Ammon's horn (tissue), 1 donor: ENCODE data around the gene CCL1.
"Not testable (repeated sequence)": the region's sequence is repeated elsewhere in the genome, so short reads cannot be mapped to it uniquely, and the experiment has no call there.

Experiments
- DNase-seq: peaks from one replicate; pipeline ENCODE4 v3.0.0-alpha.2; 2016; ENCODE audit warnings: low spot score

Gene CCL1

DNA sequence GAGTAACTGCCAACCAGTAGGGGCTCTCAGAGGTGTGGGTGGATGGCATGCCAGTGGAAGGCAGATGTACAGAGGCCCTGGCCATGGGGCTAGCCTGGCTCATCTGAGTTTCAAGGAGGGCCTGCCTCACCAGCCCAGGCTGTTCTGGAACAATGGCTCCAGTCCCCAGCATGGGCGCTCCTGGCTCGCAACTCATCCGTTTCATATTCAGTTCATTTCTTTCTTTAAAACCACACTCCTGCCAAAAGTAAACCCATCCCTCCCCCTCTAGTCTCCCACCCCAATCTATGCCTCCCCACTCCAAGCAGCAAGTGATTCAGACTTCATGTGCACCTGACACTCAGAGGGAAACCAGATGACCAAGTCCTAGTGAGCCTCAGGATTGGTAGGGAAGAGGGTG, 4.4 kb downstream of the CCL1 start:
- DNase-seq: no peak

DNA sequence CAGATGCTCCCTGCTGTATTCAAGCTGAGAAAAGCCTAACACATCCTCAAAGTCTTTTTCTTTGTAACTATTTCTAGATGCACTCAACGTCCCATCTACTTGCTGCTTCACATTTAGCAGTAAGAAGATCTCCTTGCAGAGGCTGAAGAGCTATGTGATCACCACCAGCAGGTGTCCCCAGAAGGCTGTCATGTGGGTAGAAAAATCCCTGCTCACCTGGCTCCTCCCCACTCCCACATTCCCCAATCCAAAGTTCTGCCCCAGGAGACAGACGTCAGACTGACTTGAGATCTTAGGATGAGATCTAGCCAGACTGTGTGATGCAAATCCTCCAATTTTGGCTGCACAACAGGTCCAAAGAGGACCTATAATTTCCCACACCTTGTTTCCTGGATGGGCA, 5.6 kb downstream of the CCL1 start:
- no peak for DNase-seq

DNA sequence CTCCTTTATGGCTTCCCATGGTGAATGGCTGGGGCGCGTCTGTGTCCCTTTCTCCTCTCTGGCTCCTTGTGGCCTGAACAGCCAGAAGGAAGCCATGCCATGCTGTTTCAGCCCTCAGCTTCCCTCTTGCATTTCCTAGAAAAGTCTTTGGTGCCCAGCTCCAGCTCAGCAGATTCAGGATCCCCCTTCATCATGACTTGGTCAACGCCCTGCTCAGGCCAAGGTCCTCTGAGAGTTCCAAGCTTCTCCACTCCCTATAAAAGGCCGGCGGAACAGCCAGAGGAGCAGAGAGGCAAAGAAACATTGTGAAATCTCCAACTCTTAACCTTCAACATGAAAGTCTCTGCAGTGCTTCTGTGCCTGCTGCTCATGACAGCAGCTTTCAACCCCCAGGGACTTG, 6.8 kb downstream of the CCL1 start, which contains the start of gene CCL13:
CCL13 (plus strand) TSS at position 287 of the 400 bp plus-strand sequence; CDS start at position 334, 47 bp downstream.
- DNase-seq: no peak

DNA sequence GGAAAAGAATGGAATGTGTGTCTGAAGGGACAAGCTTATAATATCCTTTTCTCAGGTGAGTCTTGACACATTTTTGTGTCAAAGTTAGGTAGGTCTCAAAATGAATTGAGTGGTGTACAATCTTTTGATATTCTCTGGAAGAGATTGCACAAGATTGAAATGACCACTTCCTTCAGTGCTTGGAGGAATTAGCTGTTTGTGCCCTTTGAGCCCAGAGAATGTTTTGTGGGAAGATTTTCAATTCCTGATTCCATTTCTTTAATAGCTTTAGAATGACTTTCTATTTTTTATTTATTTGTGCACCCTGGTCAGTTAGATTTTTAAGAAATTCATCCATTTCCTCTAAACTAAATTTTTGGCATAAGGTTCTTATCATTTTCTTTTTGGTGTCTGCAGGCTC, 8.4 kb downstream of the CCL1 start:
- DNase-seq: no peak

DNA sequence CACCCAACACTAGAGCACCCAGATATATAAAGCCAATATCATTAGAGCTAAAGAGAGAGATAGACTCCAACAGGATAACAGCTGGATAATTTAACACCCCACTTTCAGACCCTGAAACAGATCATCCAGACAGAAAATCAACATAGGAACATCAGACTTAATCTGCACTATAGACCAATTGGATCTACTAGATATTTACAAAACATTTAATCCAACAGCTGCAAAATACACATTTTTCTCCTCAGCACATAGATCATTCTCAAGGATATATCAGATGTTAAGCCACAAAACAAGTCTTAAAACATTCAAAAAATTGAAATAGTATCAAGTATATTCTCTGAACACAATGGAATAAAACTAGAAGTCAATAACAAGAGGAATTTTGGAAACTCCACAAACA, 10.8 kb downstream of the CCL1 start:
- DNase-seq: no peak

DNA sequence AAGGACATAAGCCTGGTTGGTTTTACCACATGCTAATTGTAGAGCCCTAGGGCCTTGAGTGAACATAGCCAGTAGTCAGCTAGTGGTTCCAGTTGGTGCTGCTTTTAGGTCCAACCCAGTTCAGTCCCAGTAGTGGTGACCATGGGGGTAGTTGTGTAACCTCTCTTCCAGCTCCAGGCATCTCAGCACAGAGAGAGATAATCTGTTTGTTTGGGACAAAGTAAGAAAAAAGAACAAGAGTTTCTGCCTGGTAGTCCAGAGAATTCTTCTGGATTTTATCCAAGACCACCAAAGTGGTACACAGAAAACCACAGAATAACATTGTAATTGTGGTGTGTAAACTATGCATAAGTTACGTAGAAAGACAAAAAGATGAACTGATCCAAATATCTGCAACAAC, 11.9 kb downstream of the CCL1 start:
- no peak for DNase-seq

DNA sequence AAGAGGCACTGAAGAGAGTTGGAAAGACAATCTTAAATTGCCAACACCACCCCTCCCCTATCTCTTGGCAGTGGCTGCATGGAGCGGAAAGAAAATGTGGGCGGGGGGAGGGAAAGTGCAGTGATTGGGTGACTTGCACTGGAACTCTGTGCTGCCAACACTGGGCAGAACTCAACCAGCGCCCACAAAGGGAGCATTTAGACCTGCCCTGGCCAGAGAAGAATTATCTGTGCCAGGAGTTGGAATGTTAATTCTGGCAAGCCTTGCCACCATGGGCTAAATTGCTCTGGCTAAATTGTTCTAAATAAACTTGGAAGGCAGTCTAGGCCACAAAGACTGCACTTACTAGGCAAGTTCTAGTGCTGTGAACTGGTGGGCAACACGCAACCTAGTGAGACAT, 13.3 kb downstream of the CCL1 start:
- no peak for DNase-seq

DNA sequence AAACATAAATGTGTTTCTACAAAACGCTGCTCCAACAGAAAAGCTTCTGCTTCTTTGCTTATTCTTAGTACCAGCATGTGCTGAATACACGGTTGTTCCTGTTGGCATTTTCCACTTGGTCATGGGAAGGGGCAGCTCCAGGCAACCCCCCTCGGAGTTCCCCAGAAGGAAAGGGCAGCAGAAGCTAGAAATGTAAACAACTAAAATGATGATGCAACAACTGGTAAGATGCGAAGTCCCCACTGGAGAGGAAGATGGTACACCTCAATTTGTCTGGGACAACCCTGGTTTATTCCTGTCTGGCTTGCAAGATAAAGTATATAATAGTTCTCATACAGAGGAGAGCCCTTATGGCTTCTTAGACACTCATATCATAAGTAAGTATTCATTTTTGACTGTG, 16.0 kb downstream of the CCL1 start:
- no peak for DNase-seq

DNA sequence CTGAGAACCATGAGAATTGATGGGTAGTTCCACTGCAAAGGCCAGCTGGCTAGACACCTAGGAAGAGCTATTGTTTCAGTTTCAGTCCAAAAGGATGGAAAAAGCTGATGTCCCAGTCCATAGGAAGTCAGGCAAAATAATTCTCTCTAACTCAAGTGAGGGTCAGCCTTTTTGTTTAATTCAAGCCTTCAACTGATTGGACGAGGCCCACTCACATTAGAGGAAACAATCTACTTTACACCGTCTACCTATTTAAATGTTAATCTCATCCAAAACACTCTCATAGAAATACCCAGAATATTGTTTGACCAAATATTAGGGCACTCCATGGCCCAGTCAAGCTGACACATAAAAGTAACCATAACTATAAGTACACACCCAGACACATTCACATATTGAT, 21.1 kb downstream of the CCL1 start:
- no peak for DNase-seq

DNA sequence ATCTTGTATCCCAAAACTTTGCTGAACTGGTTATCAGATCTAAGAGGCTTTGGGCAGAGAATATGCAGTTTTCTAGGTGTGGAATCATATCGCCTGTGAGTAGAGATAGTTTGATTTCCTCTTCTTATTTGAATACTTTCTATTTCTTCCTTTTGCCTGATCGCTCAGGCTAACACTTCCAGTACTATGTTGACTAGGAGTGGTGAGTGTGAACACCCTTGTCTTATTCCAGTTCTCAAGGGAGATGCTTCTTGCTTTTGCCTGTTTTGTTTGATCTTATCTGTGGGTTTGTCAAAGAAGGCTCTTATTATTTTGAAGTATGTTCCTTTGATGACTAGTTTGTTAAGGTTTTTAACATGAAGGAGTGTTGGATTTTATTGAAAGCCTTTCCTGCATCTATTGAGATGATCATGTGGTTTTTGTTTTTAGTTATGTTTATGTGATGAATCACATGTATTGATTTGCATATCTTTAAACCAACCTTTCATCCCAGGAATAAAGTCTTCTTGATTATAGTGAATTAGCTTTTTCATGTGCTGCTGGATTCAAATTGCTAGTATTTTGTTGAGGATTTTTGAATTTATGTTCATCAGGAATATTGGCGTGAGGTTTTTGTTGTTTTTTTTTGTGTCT, 23.8 kb downstream of the CCL1 start:
- DNase-seq: no peak

DNA sequence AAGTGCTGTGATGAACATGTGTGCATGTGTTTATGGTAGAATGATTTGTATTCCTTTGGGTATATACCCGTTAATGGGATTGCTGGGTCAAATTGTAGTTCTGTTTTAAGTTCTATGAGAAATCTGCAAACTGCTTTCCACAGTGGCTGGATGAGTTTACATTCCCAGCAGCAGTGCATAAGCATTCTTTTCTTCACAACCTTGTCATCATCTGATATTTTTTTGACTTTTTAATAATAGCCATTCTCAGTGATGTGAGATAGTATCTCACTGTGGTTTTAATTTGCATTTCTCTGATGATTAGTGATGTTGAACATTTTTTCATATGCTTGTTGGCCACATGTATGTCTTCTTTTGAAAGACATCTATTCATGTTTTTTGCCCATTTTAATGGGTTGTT, 25.3 kb downstream of the CCL1 start:
- DNase-seq: no peak

DNA sequence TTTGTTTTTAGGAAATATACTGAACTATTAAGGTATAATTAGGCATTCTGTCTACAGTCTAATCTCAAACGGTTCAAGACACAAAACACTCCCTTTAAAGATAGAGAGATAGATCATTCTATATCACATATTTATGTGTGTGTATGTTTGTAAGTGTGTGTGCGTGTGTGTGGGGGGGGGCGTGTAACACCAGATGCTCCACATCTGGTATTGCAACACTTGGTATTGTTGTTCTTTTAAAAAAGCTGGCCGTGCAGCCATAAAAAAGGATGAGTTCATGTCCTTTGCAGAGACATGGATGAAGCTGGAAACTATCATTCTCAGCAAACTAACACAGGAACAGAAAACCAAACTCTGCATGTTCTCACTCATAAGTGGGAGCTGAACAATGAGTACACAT, 35.5 kb downstream of the CCL1 start:
- DNase-seq: not testable (repeated sequence)

DNA sequence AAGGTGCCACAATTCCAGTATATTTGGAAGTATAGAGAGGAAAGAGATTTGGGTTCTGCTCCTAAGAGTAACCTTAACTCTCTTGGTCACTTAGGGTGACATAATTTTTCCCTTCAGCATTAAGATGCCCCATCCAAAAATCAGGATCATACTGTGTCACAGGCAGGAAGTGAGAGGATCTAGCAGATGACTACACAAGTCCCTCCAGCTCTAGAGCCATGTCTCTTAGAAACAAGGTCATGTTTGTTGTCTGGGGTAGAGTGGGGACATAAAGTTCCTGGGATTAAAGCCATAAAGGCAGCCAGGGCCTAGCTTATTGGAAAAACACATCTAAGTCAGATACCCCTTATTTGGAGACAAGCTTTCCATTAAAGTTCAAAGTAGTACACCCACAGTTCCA, 41.1 kb downstream of the CCL1 start:
- DNase-seq: no peak

DNA sequence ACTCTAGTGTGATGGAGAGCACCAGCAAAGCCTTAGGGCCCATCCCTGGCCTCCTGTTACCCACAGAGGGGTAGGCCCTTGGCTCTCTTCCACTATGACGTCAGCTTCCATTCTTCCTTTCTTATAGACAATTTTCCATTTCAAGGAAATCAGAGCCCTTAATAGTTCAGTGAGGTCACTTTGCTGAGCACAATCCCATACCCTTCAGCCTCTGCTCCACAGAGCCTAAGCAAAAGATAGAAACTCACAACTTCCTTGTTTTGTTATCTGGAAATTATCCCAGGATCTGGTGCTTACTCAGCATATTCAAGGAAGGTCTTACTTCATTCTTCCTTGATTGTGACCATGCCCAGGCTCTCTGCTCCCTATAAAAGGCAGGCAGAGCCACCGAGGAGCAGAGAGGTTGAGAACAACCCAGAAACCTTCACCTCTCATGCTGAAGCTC, 44.0 kb downstream of the CCL1 start, which contains the start of gene CCL8:
CCL8 (plus strand) TSS at position 397 of the 445 bp plus-strand sequence. CDS start 67 bp downstream, outside the sequence.
- DNase-seq: peak; percentile 18

DNA sequence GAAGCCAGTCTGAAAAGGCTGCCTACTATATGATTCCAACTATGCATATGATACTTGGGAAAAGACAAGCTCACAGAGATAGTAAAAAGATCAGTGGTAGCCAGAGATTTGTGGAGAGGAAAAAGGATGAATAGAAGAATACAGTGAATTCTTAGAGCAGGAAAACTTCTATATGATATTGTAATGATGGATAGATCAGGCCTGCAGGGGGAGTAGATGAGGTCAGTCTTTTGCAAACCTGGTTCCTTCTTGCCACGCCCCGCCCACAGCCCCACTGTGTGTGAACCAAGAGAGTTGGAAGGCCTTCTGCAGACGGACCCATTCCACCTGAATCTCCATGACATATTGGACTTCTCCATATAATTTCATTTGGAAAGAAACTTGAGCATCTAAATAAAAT, 44.6 kb downstream of the CCL1 start:
- no peak for DNase-seq

DNA sequence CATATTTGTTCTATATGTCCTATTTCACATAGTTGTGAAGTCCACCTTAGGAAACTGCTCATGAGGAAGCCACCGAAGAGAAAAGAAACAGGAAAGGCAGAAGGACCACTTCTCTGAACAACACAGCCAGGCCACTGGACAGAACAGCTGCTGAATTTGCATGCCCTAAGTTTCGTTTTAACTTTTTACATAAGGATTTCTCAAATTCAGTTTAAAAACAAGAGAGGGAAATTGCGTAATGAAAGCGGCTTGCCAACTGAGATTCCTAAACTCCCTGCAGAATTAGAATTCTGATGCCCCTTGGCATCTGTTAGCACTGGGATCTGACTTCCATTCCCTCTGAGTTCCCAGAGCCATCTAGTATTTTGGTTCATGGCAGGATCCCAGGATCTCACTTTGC, 48.8 kb downstream of the CCL1 start:
- DNase-seq: peak; percentile 21

DNA sequence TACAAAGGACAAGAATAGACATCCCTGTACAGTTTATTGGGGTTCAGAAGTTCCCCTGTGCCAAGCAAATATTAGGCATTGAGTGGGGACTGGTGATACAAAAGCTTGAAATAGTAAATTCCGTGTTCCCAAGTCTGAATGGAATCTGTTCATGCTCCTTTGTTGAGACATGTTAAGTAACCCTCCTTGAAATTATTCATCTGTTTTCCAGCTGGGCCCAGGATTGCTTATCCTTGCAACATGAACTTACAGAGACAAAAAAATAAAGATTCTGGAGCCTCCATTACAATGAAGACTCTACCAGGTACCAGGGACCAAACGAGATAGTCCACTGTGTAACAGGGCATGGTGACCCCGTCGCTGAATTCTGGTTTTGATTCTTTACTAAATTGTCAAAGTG, 49.9 kb downstream of the CCL1 start:
- DNase-seq: no peak

DNA sequence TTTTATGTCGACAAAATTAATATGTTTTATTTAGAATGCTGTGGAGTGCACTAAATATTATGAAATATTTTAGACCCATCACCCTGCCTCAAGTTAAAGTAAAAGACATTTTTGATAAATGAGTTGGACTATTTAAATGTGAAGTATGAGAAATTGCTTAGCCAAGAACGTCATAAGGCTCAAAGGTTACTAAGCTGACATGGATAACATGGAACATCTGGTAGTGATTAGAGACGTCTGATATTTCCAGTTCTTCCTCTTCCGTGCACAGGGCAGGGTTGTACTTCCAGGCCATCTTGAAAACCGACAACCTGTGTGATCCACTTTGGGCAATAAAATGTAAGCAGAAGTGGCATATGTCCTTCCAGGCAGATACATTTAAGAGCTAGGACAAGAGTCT, 51.0 kb downstream of the CCL1 start:
- no peak for DNase-seq

DNA sequence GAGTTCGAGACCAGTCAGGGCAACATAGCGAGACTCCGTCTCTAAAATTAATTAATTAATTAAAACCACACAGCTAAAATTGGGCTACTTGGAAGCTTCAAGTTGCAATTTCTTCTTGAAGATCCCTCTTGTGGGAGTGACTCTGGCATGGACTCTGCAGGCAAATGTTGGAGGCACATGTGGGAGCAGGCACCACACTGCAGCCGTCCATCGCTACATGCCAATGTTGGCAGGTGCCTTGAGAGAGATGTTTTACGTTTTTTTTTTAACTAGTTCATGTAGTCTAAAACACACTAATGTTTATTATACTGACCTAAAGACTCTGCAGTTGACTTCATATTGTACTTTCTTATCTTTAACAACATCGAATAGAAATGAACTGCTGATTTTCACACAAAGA, 51.7 kb downstream of the CCL1 start:
- no peak for DNase-seq
